Stimulated activated naive CD8-positive, alpha-beta T cell treated with anti-CD3 and anti-CD28 coated beads, Interleukin-15, Interleukin-2, amounts not matched to agents 100 ng/mL and 50 ng/mL, for 24 hours (primary cell): ENCODE data around the gene SHISA7.

ENCODE experiments used
- H3K27ac Mint-ChIP-seq: one replicate; pipeline ENCODE4 v1.8.0; 2021; ENCODE audit warnings: mild to moderate bottlenecking, mixed read lengths
- H3K27me3 Mint-ChIP-seq: one replicate; pipeline ENCODE4 v1.8.0; 2021; ENCODE audit warnings: mixed read lengths
- H3K36me3 Mint-ChIP-seq: one replicate; pipeline ENCODE4 v1.8.0; 2021; ENCODE audit warnings: low read depth, mixed read lengths
- H3K4me1 Mint-ChIP-seq: one replicate; pipeline ENCODE4 v1.8.0; 2021; ENCODE audit warnings: low read depth, mixed read lengths
- H3K4me3 Mint-ChIP-seq: one replicate; pipeline ENCODE4 v1.8.0; 2021; ENCODE audit warnings: mild to moderate bottlenecking, mixed read lengths
- H3K9me3 Mint-ChIP-seq: one replicate; pipeline ENCODE4 v1.8.0; 2021; ENCODE audit warnings: mixed read lengths

SHISA7 gene

GRCh38 chr19:55443045-55443823, at the start of gene SHISA7:
Gene SHISA7 (minus strand): TSS chr19:55443300. CDS start chr19:55442863, 437 bp downstream.
- Mint-ChIP-seq H3K27me3 (peaks cover 63% of the 10 kb centered on the region), H3K36me3 (peaks cover 4% of the 10 kb centered on the region), H3K9me3 (no peaks in the 10 kb centered on the region), H3K4me3 (no peak within 1 kb of the TSS), H3K27ac (no peak within 1 kb of the TSS), H3K4me1 (peaks cover 13% of the 10 kb centered on the region)

- no peak overlapping the region for H3K27ac Mint-ChIP-seq
- peaks cover 9% of the 10 kb centered on the region for H3K4me1 Mint-ChIP-seq
- H3K27me3 Mint-ChIP-seq, result no peaks in the 10 kb centered on the region
- no peaks in the 10 kb centered on the region for H3K36me3 Mint-ChIP-seq
- no peak overlapping the region for H3K4me3 Mint-ChIP-seq
- no peaks in the 10 kb centered on the region for H3K9me3 Mint-ChIP-seq
Measured at GRCh38 chr19:55492362-55492944, 49.4 kb upstream of the SHISA7 start.

GRCh38 chr19:55491546-55492360, 48.7 kb upstream of the SHISA7 start:
- Mint-ChIP-seq H3K4me3 (no peak overlapping the region), H3K27ac (no peak overlapping the region), H3K27me3 (no peaks in the 10 kb centered on the region), H3K36me3 (no peaks in the 10 kb centered on the region), H3K9me3 (no peaks in the 10 kb centered on the region), H3K4me1 (peaks cover 16% of the 10 kb centered on the region)

- Mint-ChIP-seq H3K27me3 (no peaks in the 10 kb centered on the region), H3K4me3 (no peak overlapping the region), H3K27ac (no peak overlapping the region), H3K36me3 (no peaks in the 10 kb centered on the region), H3K9me3 (no peaks in the 10 kb centered on the region), H3K4me1 (peaks cover 21% of the 10 kb centered on the region)
Measured at GRCh38 chr19:55490478-55491432, 47.7 kb upstream of the SHISA7 start.

GRCh38 chr19:55489711-55490477, 46.8 kb upstream of the SHISA7 start:
- Mint-ChIP-seq H3K4me3 (no peak overlapping the region), H3K36me3 (no peaks in the 10 kb centered on the region), H3K27me3 (no peaks in the 10 kb centered on the region), H3K4me1 (peaks cover 26% of the 10 kb centered on the region), H3K9me3 (no peaks in the 10 kb centered on the region), H3K27ac (no peak overlapping the region)

- H3K4me3 Mint-ChIP-seq, result no peak overlapping the region
- H3K4me1 Mint-ChIP-seq, result peaks cover 26% of the 10 kb centered on the region
- no peaks in the 10 kb centered on the region for H3K36me3 Mint-ChIP-seq
- H3K27ac Mint-ChIP-seq, result no peak overlapping the region
- no peaks in the 10 kb centered on the region for H3K27me3 Mint-ChIP-seq
- H3K9me3 Mint-ChIP-seq, result no peaks in the 10 kb centered on the region
Measured at GRCh38 chr19:55488986-55489710, 46.0 kb upstream of the SHISA7 start.

GRCh38 chr19:55487924-55488687, 45.0 kb upstream of the SHISA7 start, which contains the start of gene SSC5D:
Gene SSC5D (plus strand): TSS chr19:55488436. CDS start chr19:55488590, 154 bp downstream.
- peaks cover 26% of the 10 kb centered on the region for H3K4me1 Mint-ChIP-seq
- H3K27ac Mint-ChIP-seq, result peak within 1 kb of the TSS; percentile 90
- H3K4me3 Mint-ChIP-seq, result peak within 1 kb of the TSS; percentile 62
- no peaks in the 10 kb centered on the region for H3K27me3 Mint-ChIP-seq
- H3K9me3 Mint-ChIP-seq, result no peaks in the 10 kb centered on the region
- H3K36me3 Mint-ChIP-seq, result no peaks in the 10 kb centered on the region

GRCh38 chr19:55486971-55487923, 44.1 kb upstream of the SHISA7 start:
- peak overlapping the region; percentile 62 for H3K4me3 Mint-ChIP-seq
- no peaks in the 10 kb centered on the region for H3K9me3 Mint-ChIP-seq
- H3K4me1 Mint-ChIP-seq, result peaks cover 26% of the 10 kb centered on the region
- no peaks in the 10 kb centered on the region for H3K27me3 Mint-ChIP-seq
- peak overlapping the region; percentile 90 for H3K27ac Mint-ChIP-seq
- H3K36me3 Mint-ChIP-seq, result no peaks in the 10 kb centered on the region

- H3K27me3 Mint-ChIP-seq, result no peaks in the 10 kb centered on the region
- peak overlapping the region; percentile 80 for H3K4me3 Mint-ChIP-seq
- H3K27ac Mint-ChIP-seq, result peak overlapping the region; percentile 90
- H3K4me1 Mint-ChIP-seq, result peaks cover 26% of the 10 kb centered on the region
- H3K36me3 Mint-ChIP-seq, result no peaks in the 10 kb centered on the region
- no peaks in the 10 kb centered on the region for H3K9me3 Mint-ChIP-seq
Measured at GRCh38 chr19:55486043-55486970, 43.2 kb upstream of the SHISA7 start.

GRCh38 chr19:55485439-55486011, 42.4 kb upstream of the SHISA7 start:
- Mint-ChIP-seq H3K36me3 (no peaks in the 10 kb centered on the region), H3K4me1 (peaks cover 26% of the 10 kb centered on the region), H3K9me3 (no peaks in the 10 kb centered on the region), H3K4me3 (peak overlapping the region; percentile 80), H3K27me3 (no peaks in the 10 kb centered on the region), H3K27ac (peak overlapping the region; percentile 89)
